Endothelial cell of umbilical vein (primary cell): Measurements from ENCODE around the gene RANBP2. TPM values are rescaled to one million over a fixed set of nuclear protein-coding genes. Genes with fewer than 3 reads are reported as not detected.
A peak's percentile ranks its signal among the peaks of the same experiment; 100 is the strongest.

Source experiments
- BruUV-seq: library from RNA; stranded (reverse); fragments of 400-500 nt; replicated peaks from 2 replicates; lab custom pipeline; 2021; lab: Mats Ljungman, UMichigan
- CTCF ChIA-PET: fragments of 300-600, 350-600 bp; sonication (Branson Sonifier 250); formaldehyde crosslinking; loops from one replicate; lab custom pipeline; 2021; ENCODE audit warnings: antibody characterized with exemption, inconsistent platforms; lab: Charles Lee
- POLR2A ChIA-PET: fragments of 300-600, 350-600 bp; sonication (Branson Sonifier 250); formaldehyde crosslinking; loops from one replicate; lab custom pipeline; 2021; ENCODE audit warnings: antibody characterized with exemption, inconsistent platforms; lab: Charles Lee
- DNase-seq: peaks from one replicate; pipeline ENCODE4 v3.0.0-alpha.2; 2011; ENCODE audit warnings: low read depth, low spot score
- FAIRE-seq: peaks from 2 replicates; lab custom pipeline; 2011; peaks lifted over from hg19 to GRCh38; lab: Jason Lieb, UNC
- H2AFZ ChIP-seq: 2 replicates; pipeline ENCODE4 v1.6.0; 2012; ENCODE audit warnings: low read depth, low read length, control low read depth, inconsistent platforms
- H3K27ac ChIP-seq: 2 replicates; pipeline ENCODE4 v1.5.1; 2011; ENCODE audit warnings: low read depth, mild to moderate bottlenecking, control low read depth, low read length, moderate library complexity; ENCODE audit not compliant: insufficient read depth
- H3K27me3 ChIP-seq, 2 experiments: 2 replicates each; pipeline versions ENCODE4 v1.6.0 to v1.6.1; 2011; ENCODE audit warnings: low read length in 2 of 2, mixed read lengths in 1 of 2; ENCODE audit not compliant: control insufficient read depth in 2 of 2, insufficient read depth in 2 of 2
- H3K36me3 ChIP-seq, 2 experiments: 2 replicates in 1 of 2; 3 replicates in 1 of 2; pipeline ENCODE4 v1.5.1; 2011; ENCODE audit warnings: low read length in 2 of 2, mild to moderate bottlenecking in 1 of 2, moderate library complexity in 1 of 2; ENCODE audit not compliant: control insufficient read depth in 2 of 2, insufficient read depth in 2 of 2; ENCODE audit errors: extremely low read depth in 1 of 2
- H3K4me1 ChIP-seq: 3 replicates; pipeline ENCODE4 v1.5.1; 2011; ENCODE audit warnings: mild to moderate bottlenecking, low read length; ENCODE audit not compliant: control insufficient read depth, insufficient read depth; ENCODE audit errors: extremely low read depth
- H3K4me2 ChIP-seq: 2 replicates; pipeline ENCODE4 v1.6.1; 2011; ENCODE audit warnings: low read length, control low read depth, mixed read lengths; ENCODE audit not compliant: insufficient read depth
- H3K4me3 ChIP-seq, 3 experiments: fragments of 200-600 bp in 1 of 3; sonication (generic), shearing (Covaris generic) in 1 of 3; replicated peaks in 1 of 3; 2 replicates each; pipeline ENCODE4 v1.5.1; 2011 to 2016; ENCODE audit warnings: control low read depth in 3 of 3, low read length in 3 of 3, mild to moderate bottlenecking in 2 of 3, inconsistent platforms in 1 of 3, low read depth in 1 of 3, moderate library complexity in 1 of 3; ENCODE audit not compliant: insufficient read depth in 1 of 3
- H3K79me2 ChIP-seq: 2 replicates; pipeline ENCODE4 v1.6.0; 2012; ENCODE audit warnings: low read length, inconsistent platforms; ENCODE audit not compliant: control insufficient read depth, insufficient read depth
- H3K9ac ChIP-seq: replicated peaks from 2 replicates; pipeline ENCODE3; 2011; ENCODE audit warnings: low read length, control low read depth; ENCODE audit not compliant: insufficient read depth; ENCODE audit errors: extremely low read depth
- H3K9me1 ChIP-seq: replicated peaks from 3 replicates; pipeline ENCODE4 v1.6.0; 2011; ENCODE audit warnings: mild to moderate bottlenecking, low read length; ENCODE audit not compliant: control insufficient read depth, insufficient read depth; ENCODE audit errors: extremely low read depth
- H3K9me3 ChIP-seq: replicated peaks from 2 replicates; pipeline ENCODE4 v1.5.1; 2012; ENCODE audit warnings: low read length, inconsistent platforms; ENCODE audit not compliant: control insufficient read depth, insufficient read depth
- H4K20me1 ChIP-seq: replicated peaks from 2 replicates; pipeline ENCODE3; 2011; ENCODE audit warnings: mild to moderate bottlenecking, low read length; ENCODE audit not compliant: control insufficient read depth, insufficient read depth; ENCODE audit errors: extremely low read depth
- EZH2 ChIP-seq: IDR thresholded peaks from 2 replicates; pipeline ENCODE4 v1.6.1; 2012; ENCODE audit warnings: borderline replicate concordance, low read depth, mild to moderate bottlenecking, moderate library complexity, low read length, inconsistent platforms; ENCODE audit not compliant: severe bottlenecking
- FOS ChIP-seq: IDR thresholded peaks from 2 replicates; pipeline ENCODE4 v1.6.1; 2011; ENCODE audit warnings: mild to moderate bottlenecking, low read length, moderate library complexity, borderline replicate concordance; ENCODE audit not compliant: insufficient read depth
- GATA2 ChIP-seq: IDR thresholded peaks from 2 replicates; pipeline ENCODE4 v1.7.0; 2011; ENCODE audit warnings: low read depth, mild to moderate bottlenecking, moderate library complexity, mixed read lengths, low read length; ENCODE audit not compliant: insufficient read length, insufficient read depth
- JUN ChIP-seq: IDR thresholded peaks from 2 replicates; pipeline ENCODE4 v1.6.1; 2011; ENCODE audit warnings: borderline replicate concordance, low read depth; ENCODE audit not compliant: insufficient read length, insufficient read depth
- MYC ChIP-seq: IDR thresholded peaks from one replicate; pipeline ENCODE4 v1.6.1; 2011; ENCODE audit warnings: mild to moderate bottlenecking, low read depth, low read length
- POLR2A ChIP-seq: IDR thresholded peaks from 2 replicates; pipeline ENCODE4 v1.6.1; 2012; ENCODE audit warnings: low read depth, mild to moderate bottlenecking, control low read depth, low read length
- POLR2AphosphoS5 ChIP-seq: IDR thresholded peaks from 2 replicates; pipeline ENCODE4 v1.6.1; 2012; ENCODE audit warnings: low read depth, mild to moderate bottlenecking, control low read depth, low read length, moderate library complexity; ENCODE audit not compliant: insufficient read depth
- dilution Hi-C: fragments of 300-500 bp; cut with MboI; formaldehyde crosslinking; loops from one replicate; pipeline ENCODE4 v1.15.0; 2019; ENCODE audit warnings: low sequenced_read_pairs; ENCODE audit not compliant: extremely low pct_ligation_motif_present
- intact Hi-C: fragments of 100-400 bp; cut with micrococcal nuclease; formaldehyde crosslinking; loops from one replicate; pipeline ENCODE4 v1.10.0; 2022
- polyA plus RNA-seq, 4 experiments: library from polyadenylated mRNA; depleted of rRNA in 3 of 4; stranded (reverse) in 3 of 4; unstranded in 1 of 4; fragments of >200 nt; gene quantifications; 2 replicates each; pipeline versions ENCODE4 v1.2.1 to v1.2.3, GENCODE V29; 2011 to 2012; ENCODE audit warnings: missing spikeins in 1 of 4
- total RNA-seq: library from RNA; stranded (reverse); gene quantifications from 2 replicates; pipeline ENCODE4 v1.2.3, GENCODE V29; 2021
- TF ChIP-seq, protein P1 (sequence below): IDR thresholded peaks from 2 replicates; pipeline ENCODE4 v1.6.1; 2011; ENCODE audit not compliant: insufficient read depth, insufficient read length
- TF ChIP-seq, protein P2 (sequence below), 2 donors: IDR thresholded peaks; 1 replicate in 1 of 2; 2 replicates in 1 of 2; pipeline ENCODE4 v1.5.1; 2011; ENCODE audit warnings: low read length in 2 of 2, mild to moderate bottlenecking in 2 of 2, moderate library complexity in 2 of 2, control low read depth in 1 of 2, inconsistent platforms in 1 of 2, low read depth in 1 of 2; ENCODE audit not compliant: insufficient read depth in 1 of 2; ENCODE audit errors: extremely low read depth in 1 of 2

Gene RANBP2
- total and polyA plus RNA-seq, 2 donors (not counting 3 experiments of a cell fraction or from before 2014, with no cell fraction given): 7.2 to 79.4 TPM

DNA sequence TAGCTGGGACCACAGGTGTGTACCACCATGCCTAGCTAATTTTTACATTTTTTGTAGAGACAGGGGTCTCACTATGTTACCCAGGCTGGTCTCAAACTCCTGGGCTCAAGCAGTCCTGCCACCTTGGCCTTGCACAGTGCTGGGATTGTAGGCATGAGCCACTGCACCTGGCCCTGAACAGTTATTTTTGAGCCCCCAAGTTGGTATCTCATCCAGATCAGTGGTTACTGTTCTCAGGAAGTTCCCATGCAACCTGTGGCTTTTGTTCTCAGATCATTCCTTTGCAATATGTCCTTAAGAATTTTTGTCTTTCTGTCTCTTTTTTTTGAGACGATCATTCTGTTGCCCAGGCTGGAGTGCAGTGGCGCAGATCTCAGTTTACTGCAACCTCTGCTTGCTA is 59.6 kb downstream of the RANBP2 start:
- BruUV-seq: no TSS peak
- FAIRE-seq: no peak

DNA sequence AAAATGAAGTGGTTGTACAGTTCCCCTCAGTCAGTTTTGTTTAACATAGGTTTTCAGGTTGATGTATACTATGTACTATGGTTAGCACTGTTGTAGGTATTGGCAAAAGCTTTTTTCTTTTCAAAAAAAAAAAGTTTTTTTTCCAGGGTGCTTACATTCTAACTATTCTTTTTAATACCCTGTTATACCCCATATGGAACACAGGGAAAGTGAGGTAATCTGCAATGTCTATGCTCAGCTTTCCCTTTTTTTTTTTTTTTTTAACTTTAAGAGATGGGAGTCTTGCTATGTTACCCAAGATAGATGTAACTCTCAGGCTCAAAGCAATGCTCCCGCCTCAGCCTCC is 66.7 kb downstream of the RANBP2 start:
- ChIA-PET POLR2A (interaction anchor here (0.7 kb wide), 1 partner anchor 1876 kb away, joined by 5 read pairs; no protein-coding TSS in a partner anchor), CTCF (interaction anchor here (1.3 kb wide), 1 partner anchor 10 kb away, joined by 5 read pairs; no protein-coding TSS in a partner anchor)
- no peak overlapping the region for H2AFZ ChIP-seq

More for the DNA sequence above, 59.6 kb downstream of the RANBP2 start:
- H3K4me1 ChIP-seq: no peaks in the 10 kb centered on the region
- H2AFZ ChIP-seq: no peak overlapping the region
- H3K27ac ChIP-seq: no peak overlapping the region
- no peaks in the 10 kb centered on the region for H3K27me3 ChIP-seq
- intact Hi-C loops (no loop called here), dilution Hi-C loops (no loop called here)
- no peaks in the 10 kb centered on the region for H3K9me1 ChIP-seq
- no peaks in the 10 kb centered on the region for H3K79me2 ChIP-seq
- no peaks in the 10 kb centered on the region for H3K9me3 ChIP-seq
- H3K4me3 ChIP-seq: no peak overlapping the region
- CTCF ChIA-PET: no interaction called here
- no peak for TF ChIP-seq EZH2
- TF ChIP-seq, protein P1, sequence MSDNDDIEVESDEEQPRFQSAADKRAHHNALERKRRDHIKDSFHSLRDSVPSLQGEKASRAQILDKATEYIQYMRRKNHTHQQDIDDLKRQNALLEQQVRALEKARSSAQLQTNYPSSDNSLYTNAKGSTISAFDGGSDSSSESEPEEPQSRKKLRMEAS: no peak
- H3K36me3 ChIP-seq: peaks cover 13 to 32% of the 10 kb centered on the region in 2 experiments
- no peak for DNase-seq
- no peak overlapping the region for H3K4me2 ChIP-seq
- H4K20me1 ChIP-seq: peaks cover 2% of the 10 kb centered on the region
- no peak overlapping the region for H3K9ac ChIP-seq
- POLR2A ChIA-PET: no interaction called here

More for the DNA sequence above, 66.7 kb downstream of the RANBP2 start:
- Histone ChIP-seq H3K79me2 (peaks cover 9% of the 10 kb centered on the region), H3K9me1 (no peaks in the 10 kb centered on the region), H3K27me3 (no peaks in the 10 kb centered on the region), H3K9me3 (no peaks in the 10 kb centered on the region), H3K4me1 (peaks cover 12% of the 10 kb centered on the region), H3K36me3 (peaks cover 6 to 16% of the 10 kb centered on the region in 2 experiments), H3K4me3 (peak overlapping the region; percentile 62 to 70 (median 68)), H4K20me1 (no peaks in the 10 kb centered on the region), H3K9ac (peak overlapping the region; percentile 41), H3K4me2 (peak overlapping the region; percentile 85), H3K27ac (peak overlapping the region; percentile 40)
- dilution Hi-C loops (no loop called here), intact Hi-C loops (no loop called here)
- no peak for FAIRE-seq
- no peak for TF ChIP-seq POLR2AphosphoS5
- TF ChIP-seq POLR2A: no peak
- TF ChIP-seq FOS: no peak
- TF ChIP-seq, protein P2, sequence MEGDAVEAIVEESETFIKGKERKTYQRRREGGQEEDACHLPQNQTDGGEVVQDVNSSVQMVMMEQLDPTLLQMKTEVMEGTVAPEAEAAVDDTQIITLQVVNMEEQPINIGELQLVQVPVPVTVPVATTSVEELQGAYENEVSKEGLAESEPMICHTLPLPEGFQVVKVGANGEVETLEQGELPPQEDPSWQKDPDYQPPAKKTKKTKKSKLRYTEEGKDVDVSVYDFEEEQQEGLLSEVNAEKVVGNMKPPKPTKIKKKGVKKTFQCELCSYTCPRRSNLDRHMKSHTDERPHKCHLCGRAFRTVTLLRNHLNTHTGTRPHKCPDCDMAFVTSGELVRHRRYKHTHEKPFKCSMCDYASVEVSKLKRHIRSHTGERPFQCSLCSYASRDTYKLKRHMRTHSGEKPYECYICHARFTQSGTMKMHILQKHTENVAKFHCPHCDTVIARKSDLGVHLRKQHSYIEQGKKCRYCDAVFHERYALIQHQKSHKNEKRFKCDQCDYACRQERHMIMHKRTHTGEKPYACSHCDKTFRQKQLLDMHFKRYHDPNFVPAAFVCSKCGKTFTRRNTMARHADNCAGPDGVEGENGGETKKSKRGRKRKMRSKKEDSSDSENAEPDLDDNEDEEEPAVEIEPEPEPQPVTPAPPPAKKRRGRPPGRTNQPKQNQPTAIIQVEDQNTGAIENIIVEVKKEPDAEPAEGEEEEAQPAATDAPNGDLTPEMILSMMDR (IDR thresholded peaks at IDR 0.05; ENCODE audit: extremely low read depth in 1 of 2, insufficient read depth in 1 of 2, low read depth in 1 of 2, low read length in 2 of 2): no peak
- TF ChIP-seq JUN: no peak
- no peak for TF ChIP-seq GATA2
- no peak for TF ChIP-seq MYC
- TF ChIP-seq, protein P1: no peak
- TF ChIP-seq EZH2: no peak
- no peak for DNase-seq
- BruUV-seq: no TSS peak
